Fibroblast of skin of back (primary cell): ENCODE measurements around the gene TAB2. TPM values are rescaled to one million over a fixed set of nuclear protein-coding genes. Genes with fewer than 3 reads are reported as not detected.

ENCODE experiments used
- DNase-seq: peaks from one replicate; pipeline ENCODE4 v3.0.0-alpha.2; 2013
- polyA plus RNA-seq, 2 experiments: library from polyadenylated mRNA; unstranded; fragments of 120-200 nt; gene quantifications; one replicate each; pipeline ENCODE4 v1.2.1, GENCODE V29; 2013; ENCODE audit not compliant: insufficient read length in 2 of 2

The TAB2 gene
- 50.2 TPM for polyA plus RNA-seq (2013, experiment 1 of 2; ENCODE audit: insufficient read length)
- polyA plus RNA-seq (2013, experiment 2 of 2; ENCODE audit: insufficient read length): 64.0 TPM

GRCh38 chr6:149317644-149318571 lies at the start of gene TAB2:
TAB2 (plus strand) TSS chr6:149317712; CDS start chr6:149369998, 52,286 bp downstream.
- DNase-seq: no peak

GRCh38 chr6:149268146-149268545 lies 49.4 kb upstream of the TAB2 start:
- no peak for DNase-seq

GRCh38 chr6:149268768-149269167 lies 48.7 kb upstream of the TAB2 start:
- no peak for DNase-seq

GRCh38 chr6:149270616-149271015 lies 46.9 kb upstream of the TAB2 start:
- DNase-seq: no peak

GRCh38 chr6:149271348-149272340 lies 45.9 kb upstream of the TAB2 start:
- no peak for DNase-seq

GRCh38 chr6:149273318-149273717 lies 44.2 kb upstream of the TAB2 start:
- no peak for DNase-seq

GRCh38 chr6:149275621-149276020 lies 41.9 kb upstream of the TAB2 start:
- peak; percentile 7 for DNase-seq

GRCh38 chr6:149277621-149278020 lies 39.9 kb upstream of the TAB2 start:
- no peak for DNase-seq

GRCh38 chr6:149278997-149279396 lies 38.5 kb upstream of the TAB2 start:
- DNase-seq: no peak

GRCh38 chr6:149284904-149285303 lies 32.6 kb upstream of the TAB2 start:
- no peak for DNase-seq

GRCh38 chr6:149285626-149286025 lies 31.9 kb upstream of the TAB2 start:
- DNase-seq: no peak

GRCh38 chr6:149286905-149287304 lies 30.6 kb upstream of the TAB2 start:
- no peak for DNase-seq

- no peak for DNase-seq
These were observed 28.2 kb upstream of the TAB2 start for GRCh38 chr6:149289192-149289781.

GRCh38 chr6:149289966-149290365 lies 27.5 kb upstream of the TAB2 start:
- no peak for DNase-seq

GRCh38 chr6:149293244-149293643 lies 24.3 kb upstream of the TAB2 start:
- no peak for DNase-seq

- DNase-seq: no peak
These were observed 16.9 kb upstream of the TAB2 start for GRCh38 chr6:149300563-149300962.

GRCh38 chr6:149302723-149303122 lies 14.8 kb upstream of the TAB2 start:
- DNase-seq: no peak

- DNase-seq: no peak
These were observed 14.0 kb upstream of the TAB2 start for GRCh38 chr6:149303468-149303867.

GRCh38 chr6:149305372-149305771 lies 12.1 kb upstream of the TAB2 start:
- no peak for DNase-seq

- peak; percentile 40 for DNase-seq
These were observed 10.5 kb upstream of the TAB2 start for GRCh38 chr6:149306967-149307366.

- no peak for DNase-seq
These were observed 6.2 kb upstream of the TAB2 start for GRCh38 chr6:149311293-149311692.

GRCh38 chr6:149311766-149312165 lies 5.7 kb upstream of the TAB2 start:
- DNase-seq: no peak

GRCh38 chr6:149313070-149313469 lies 4.4 kb upstream of the TAB2 start:
- DNase-seq: no peak
